Measurements from ENCODE around the gene SHROOM4.

Gene SHROOM4

GRCh38 chrX:50707955-50708699 lies 105.9 kb downstream of the SHROOM4 start:
- in situ Hi-C loops (cut with MboI; ENCODE audit: low sequenced_read_pairs): no loop called here

- in situ Hi-C loops (cut with MboI; ENCODE audit: low sequenced_read_pairs): no loop called here
Observed at GRCh38 chrX:50707405-50707804, 106.6 kb downstream of the SHROOM4 start.

GRCh38 chrX:50705042-50705441 lies 109.0 kb downstream of the SHROOM4 start:
- in situ Hi-C loops (cut with MboI; ENCODE audit: low sequenced_read_pairs): no loop called here

- in situ Hi-C loops (cut with MboI; ENCODE audit: low sequenced_read_pairs): no loop called here
Observed at GRCh38 chrX:50704360-50704759, 109.6 kb downstream of the SHROOM4 start.

GRCh38 chrX:50700921-50701320 lies 113.1 kb downstream of the SHROOM4 start:
- in situ Hi-C loops (cut with MboI; ENCODE audit: low sequenced_read_pairs): no loop called here

- in situ Hi-C loops (cut with MboI; ENCODE audit: low sequenced_read_pairs): no loop called here
Observed at GRCh38 chrX:50698944-50699343, 115.0 kb downstream of the SHROOM4 start.

- in situ Hi-C loops (cut with MboI; ENCODE audit: low sequenced_read_pairs): no loop called here
Observed at GRCh38 chrX:50697691-50698090, 116.3 kb downstream of the SHROOM4 start.

- in situ Hi-C loops (cut with MboI; ENCODE audit: low sequenced_read_pairs): no loop called here
Observed at GRCh38 chrX:50691820-50692219, 122.2 kb downstream of the SHROOM4 start.

- in situ Hi-C loops (cut with MboI; ENCODE audit: low sequenced_read_pairs): no loop called here
Observed at GRCh38 chrX:50684871-50685270, 129.1 kb downstream of the SHROOM4 start.

GRCh38 chrX:50680990-50681389 lies 133.0 kb downstream of the SHROOM4 start:
- in situ Hi-C loops (cut with MboI; ENCODE audit: low sequenced_read_pairs): no loop called here

- in situ Hi-C loops (cut with MboI; ENCODE audit: low sequenced_read_pairs): no loop called here
Observed at GRCh38 chrX:50677789-50678188, 136.2 kb downstream of the SHROOM4 start.

- in situ Hi-C loops (cut with MboI; ENCODE audit: low sequenced_read_pairs): no loop called here
Observed at GRCh38 chrX:50671661-50672060, 142.3 kb downstream of the SHROOM4 start.

- in situ Hi-C loops (cut with MboI; ENCODE audit: low sequenced_read_pairs): no loop called here
Observed at GRCh38 chrX:50668860-50669259, 145.1 kb downstream of the SHROOM4 start.

- in situ Hi-C loops (cut with MboI; ENCODE audit: low sequenced_read_pairs): no loop called here
Observed at GRCh38 chrX:50648156-50648555, 165.8 kb downstream of the SHROOM4 start.

GRCh38 chrX:50644496-50644895 lies 169.5 kb downstream of the SHROOM4 start:
- in situ Hi-C loops (cut with MboI; ENCODE audit: low sequenced_read_pairs): no loop called here

GRCh38 chrX:50643525-50644137 lies 170.4 kb downstream of the SHROOM4 start:
- in situ Hi-C loops (cut with MboI; ENCODE audit: low sequenced_read_pairs): no loop called here

GRCh38 chrX:50638123-50638522 lies 175.9 kb downstream of the SHROOM4 start:
- in situ Hi-C loops (cut with MboI; ENCODE audit: low sequenced_read_pairs): no loop called here

GRCh38 chrX:50635817-50636365 lies 178.1 kb downstream of the SHROOM4 start:
- in situ Hi-C loops (cut with MboI; ENCODE audit: low sequenced_read_pairs): no loop called here

- in situ Hi-C loops (cut with MboI; ENCODE audit: low sequenced_read_pairs): no loop called here
Observed at GRCh38 chrX:50635162-50635561, 178.8 kb downstream of the SHROOM4 start.

GRCh38 chrX:50629774-50630173 lies 184.2 kb downstream of the SHROOM4 start:
- in situ Hi-C loops (cut with MboI; ENCODE audit: low sequenced_read_pairs): no loop called here

GRCh38 chrX:50627696-50628095 lies 186.3 kb downstream of the SHROOM4 start:
- in situ Hi-C loops (cut with MboI; ENCODE audit: low sequenced_read_pairs): no loop called here

- in situ Hi-C loops (cut with MboI; ENCODE audit: low sequenced_read_pairs): no loop called here
Observed at GRCh38 chrX:50626432-50626831, 187.6 kb downstream of the SHROOM4 start.

Measured in HL-60/S4 treated with phorbol 12-myristate 13-acetate at 8.2 ng/mL for 4 days and 3 days (cell line).